ENCODE results near the gene CYB561.

CYB561 gene

GRCh38 chr17:63445954-63446752, at the start of gene CYB561:
Gene CYB561, minus strand, starts transcription at chr17:63446306. Its CDS starts 8,759 bp downstream, at chr17:63437547.
- DNase-seq (ENCODE audit: low spot score) = peak; percentile 53

DNA sequence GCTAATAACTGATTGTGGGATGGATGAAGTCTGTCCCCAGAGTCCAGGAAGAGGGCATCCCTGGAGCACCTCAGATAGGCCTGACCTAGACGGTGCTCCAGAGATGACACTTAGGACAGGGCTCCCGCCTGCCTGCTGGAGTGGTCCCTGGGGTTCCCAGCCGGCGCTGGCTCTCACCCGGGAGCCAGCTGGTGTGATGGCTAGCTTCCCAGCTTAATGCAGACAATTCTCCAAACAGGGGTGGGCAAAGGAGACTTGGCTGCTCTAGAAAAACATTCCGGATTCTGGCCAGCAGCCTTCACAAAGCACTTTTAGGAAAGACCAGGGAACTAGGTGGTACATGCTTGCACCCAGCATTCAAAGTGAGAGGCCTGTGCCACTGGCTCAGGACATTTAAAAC, 49.4 kb upstream of the CYB561 start:
- no peak for DNase-seq (ENCODE audit: low spot score)

- no peak for DNase-seq (ENCODE audit: low spot score)
These were observed 48.3 kb upstream of the CYB561 start for GRCh38 chr17:63494300-63494928.

DNA sequence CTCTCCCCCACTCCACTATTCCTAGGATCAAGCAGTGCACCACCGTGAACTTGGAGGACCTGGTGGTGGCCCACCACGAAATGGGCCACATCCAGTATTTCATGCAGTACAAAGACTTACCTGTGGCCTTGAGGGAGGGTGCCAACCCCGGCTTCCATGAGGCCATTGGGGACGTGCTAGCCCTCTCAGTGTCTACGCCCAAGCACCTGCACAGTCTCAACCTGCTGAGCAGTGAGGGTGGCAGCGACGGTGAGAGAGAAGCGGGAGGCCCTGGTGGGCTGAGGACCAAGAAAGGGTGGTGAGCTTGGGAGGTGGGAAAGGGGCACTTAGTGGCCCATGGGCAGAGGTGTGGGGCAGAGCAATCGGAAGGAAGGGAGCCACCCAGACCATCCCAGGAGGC, 47.3 kb upstream of the CYB561 start:
- DNase-seq (ENCODE audit: low spot score) = no peak

DNA sequence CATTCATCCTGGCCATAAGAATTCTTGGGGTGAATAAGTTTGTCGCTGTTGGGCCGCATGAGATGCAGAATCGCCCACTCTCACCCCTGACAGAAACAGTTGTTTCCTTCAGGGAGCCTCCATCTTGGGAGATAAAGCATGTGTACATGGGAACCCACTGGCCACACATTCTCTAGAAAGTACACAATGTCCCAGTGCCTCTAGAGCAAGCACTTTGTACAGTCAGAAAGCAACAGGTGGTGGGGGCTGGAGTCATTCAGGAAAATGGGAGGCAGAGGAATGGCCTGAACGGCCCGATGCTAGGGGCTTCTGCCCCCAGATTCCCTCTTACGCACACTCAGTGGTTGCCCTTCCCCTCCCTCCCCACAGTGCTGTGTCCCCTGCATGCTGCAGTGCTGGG, 46.8 kb upstream of the CYB561 start:
- no peak for DNase-seq (ENCODE audit: low spot score)

- no peak for DNase-seq (ENCODE audit: low spot score)
These were observed 46.0 kb upstream of the CYB561 start for GRCh38 chr17:63491977-63492618.

DNA sequence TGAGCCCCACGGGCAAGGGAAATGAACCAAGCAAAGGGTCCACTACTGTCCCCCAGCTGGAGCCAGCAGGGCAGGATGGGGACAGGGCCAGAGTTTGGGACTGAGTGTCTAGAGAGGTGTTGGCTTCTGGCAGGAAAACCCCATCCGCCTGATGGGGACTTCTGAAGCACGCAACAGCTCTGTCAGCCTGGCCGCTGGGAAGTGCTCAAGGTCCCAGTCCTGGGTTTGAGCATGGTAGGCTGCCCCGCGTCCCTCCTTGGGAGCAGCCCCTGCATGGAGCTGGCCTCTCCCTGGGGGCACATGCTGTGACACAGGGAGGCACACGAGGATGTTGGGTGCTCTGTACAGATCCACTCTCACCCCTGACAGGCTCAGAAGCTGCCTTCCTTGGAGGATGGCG, 45.3 kb upstream of the CYB561 start:
- DNase-seq (ENCODE audit: low spot score) = no peak

- no peak for DNase-seq (ENCODE audit: low spot score)
These were observed 44.8 kb upstream of the CYB561 start for GRCh38 chr17:63490858-63491400.

DNA sequence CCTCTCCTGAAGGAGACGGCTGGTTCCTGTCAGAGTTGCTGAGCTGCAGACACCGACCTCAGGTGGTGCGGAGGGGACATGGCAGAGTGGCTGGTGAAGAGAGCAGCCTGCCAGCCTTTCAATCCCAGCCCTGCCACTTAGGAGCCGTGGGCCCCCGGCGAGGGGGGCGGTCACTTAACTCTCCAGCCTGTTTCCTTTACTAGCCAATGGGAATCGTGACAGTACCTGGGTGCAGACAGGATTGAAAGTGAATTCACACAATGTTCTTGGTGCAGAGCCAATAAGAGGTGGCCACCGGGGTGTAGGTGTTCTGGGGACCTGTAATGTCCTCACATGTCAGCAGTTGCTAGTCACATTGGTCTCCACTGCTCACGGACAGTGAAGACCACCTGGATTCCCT, 44.2 kb upstream of the CYB561 start:
- no peak for DNase-seq (ENCODE audit: low spot score)

DNA sequence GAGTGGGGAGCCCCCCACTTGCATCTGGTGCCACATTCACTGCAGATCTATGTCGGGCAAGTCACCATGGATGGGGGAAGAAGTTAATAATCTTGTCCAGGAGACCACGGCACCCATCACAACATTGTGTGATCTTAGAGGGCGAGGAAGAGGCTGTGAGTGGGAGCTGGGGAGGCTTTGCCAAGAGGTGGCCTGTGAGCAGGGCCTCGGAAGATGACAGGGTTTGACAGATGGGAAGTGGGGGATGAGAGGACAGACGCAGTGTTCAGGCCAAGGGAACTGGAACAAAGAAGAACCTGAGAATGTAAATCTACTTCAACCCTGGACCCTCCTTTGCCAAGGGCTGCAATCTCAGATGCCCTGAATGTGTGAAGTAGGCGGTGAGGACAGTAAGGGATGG, 43.2 kb upstream of the CYB561 start:
- DNase-seq (ENCODE audit: low spot score) = no peak

GRCh38 chr17:63488851-63489250, 42.7 kb upstream of the CYB561 start:
- DNase-seq (ENCODE audit: low spot score) = no peak

GRCh38 chr17:63487014-63487339, 40.9 kb upstream of the CYB561 start:
- no peak for DNase-seq (ENCODE audit: low spot score)

- DNase-seq (ENCODE audit: low spot score) = no peak
These were observed 40.4 kb upstream of the CYB561 start for GRCh38 chr17:63486317-63487013.

- no peak for DNase-seq (ENCODE audit: low spot score)
These were observed 37.8 kb upstream of the CYB561 start for GRCh38 chr17:63483655-63484575.

DNA sequence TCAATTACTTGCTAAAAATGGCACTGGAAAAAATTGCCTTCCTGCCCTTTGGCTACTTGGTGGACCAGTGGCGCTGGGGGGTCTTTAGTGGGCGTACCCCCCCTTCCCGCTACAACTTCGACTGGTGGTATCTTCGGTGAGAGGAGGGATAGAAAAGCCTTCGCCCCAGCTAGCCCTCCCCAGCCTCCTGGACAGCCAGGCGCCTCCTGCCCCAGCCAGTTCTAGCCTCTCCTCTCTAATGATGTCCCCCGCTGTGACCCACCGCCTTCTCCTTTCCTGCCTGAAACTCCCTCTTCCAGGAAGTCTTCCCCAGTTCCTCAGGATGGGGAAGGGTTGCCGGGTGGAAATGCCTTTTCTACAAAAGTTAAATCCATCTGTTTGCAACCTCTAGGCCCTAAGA, 36.9 kb upstream of the CYB561 start:
- no peak for DNase-seq (ENCODE audit: low spot score)

- no peak for DNase-seq (ENCODE audit: low spot score)
These were observed 36.4 kb upstream of the CYB561 start for GRCh38 chr17:63482509-63482908.

DNA sequence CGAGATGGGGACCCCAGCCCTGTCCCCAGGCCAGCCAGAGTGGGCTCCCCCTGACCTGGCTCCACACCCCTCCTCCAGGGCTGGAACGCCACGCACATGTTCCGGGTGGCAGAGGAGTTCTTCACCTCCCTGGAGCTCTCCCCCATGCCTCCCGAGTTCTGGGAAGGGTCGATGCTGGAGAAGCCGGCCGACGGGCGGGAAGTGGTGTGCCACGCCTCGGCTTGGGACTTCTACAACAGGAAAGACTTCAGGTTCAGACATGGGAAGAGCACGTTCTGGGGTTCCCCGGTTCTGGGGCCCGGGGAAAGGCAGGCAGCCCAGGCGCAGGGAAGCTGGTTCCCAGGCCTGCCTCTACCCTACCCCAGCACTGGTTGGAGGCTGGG, 35.4 kb upstream of the CYB561 start:
- DNase-seq (ENCODE audit: low spot score) = no peak

- DNase-seq (ENCODE audit: low spot score) = no peak
These were observed 34.9 kb upstream of the CYB561 start for GRCh38 chr17:63480826-63481487.

- no peak for DNase-seq (ENCODE audit: low spot score)
These were observed 34.2 kb upstream of the CYB561 start for GRCh38 chr17:63480192-63480784.

GRCh38 chr17:63479495-63480184, 33.5 kb upstream of the CYB561 start:
- no peak for DNase-seq (ENCODE audit: low spot score)

Data from kidney capillary endothelial cell (primary cell).